ENCODE results near the gene PLXNA1.

DNA sequence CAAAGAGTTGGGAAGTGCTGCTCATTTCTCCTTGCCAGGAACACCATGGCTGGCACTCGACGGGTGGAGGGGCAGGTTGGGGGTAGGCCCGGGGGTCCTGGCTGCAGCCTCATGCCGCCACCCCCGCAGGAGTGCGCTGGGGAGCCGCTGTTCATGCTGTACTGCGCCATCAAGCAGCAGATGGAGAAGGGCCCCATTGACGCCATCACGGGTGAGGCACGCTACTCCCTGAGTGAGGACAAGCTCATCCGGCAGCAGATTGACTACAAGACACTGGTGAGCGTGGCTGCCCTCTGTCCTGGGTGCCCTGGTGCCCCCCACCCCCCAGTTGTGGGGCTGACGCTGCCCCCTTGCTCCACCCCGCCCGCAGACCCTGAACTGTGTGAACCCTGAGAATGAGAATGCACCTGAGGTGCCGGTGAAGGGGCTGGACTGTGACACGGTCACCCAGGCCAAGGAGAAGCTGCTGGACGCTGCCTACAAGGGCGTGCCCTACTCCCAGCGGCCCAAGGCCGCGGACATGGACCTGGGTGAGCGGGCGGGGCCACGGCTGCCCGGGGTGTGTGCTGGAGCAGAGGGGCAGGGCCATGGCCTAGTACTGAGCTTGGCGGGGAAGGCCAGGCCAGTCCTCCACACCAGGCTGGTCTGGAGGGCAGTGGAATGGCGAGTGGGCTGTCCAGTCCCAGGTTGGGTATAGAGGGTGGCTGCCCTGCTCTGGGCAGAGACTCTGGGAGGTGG lies 45.1 kb downstream of the PLXNA1 start:
- TF ChIP-seq, protein P1, sequence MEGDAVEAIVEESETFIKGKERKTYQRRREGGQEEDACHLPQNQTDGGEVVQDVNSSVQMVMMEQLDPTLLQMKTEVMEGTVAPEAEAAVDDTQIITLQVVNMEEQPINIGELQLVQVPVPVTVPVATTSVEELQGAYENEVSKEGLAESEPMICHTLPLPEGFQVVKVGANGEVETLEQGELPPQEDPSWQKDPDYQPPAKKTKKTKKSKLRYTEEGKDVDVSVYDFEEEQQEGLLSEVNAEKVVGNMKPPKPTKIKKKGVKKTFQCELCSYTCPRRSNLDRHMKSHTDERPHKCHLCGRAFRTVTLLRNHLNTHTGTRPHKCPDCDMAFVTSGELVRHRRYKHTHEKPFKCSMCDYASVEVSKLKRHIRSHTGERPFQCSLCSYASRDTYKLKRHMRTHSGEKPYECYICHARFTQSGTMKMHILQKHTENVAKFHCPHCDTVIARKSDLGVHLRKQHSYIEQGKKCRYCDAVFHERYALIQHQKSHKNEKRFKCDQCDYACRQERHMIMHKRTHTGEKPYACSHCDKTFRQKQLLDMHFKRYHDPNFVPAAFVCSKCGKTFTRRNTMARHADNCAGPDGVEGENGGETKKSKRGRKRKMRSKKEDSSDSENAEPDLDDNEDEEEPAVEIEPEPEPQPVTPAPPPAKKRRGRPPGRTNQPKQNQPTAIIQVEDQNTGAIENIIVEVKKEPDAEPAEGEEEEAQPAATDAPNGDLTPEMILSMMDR (IDR thresholded peaks at IDR 0.05 in 2 of 3, conservative IDR thresholded peaks at IDR 0.05 in 1 of 3; ENCODE audit: control insufficient read depth in 2 of 3, extremely low read depth in 1 of 3, insufficient read depth in 1 of 3, low read depth in 3 of 3, low read length in 3 of 3), result no peak
- no peak for TF ChIP-seq CEBPB (IDR thresholded peaks at IDR 0.05; ENCODE audit: borderline replicate concordance in 1 of 2, low read depth in 2 of 2, low read length in 2 of 2)
- TF ChIP-seq, protein P2, sequence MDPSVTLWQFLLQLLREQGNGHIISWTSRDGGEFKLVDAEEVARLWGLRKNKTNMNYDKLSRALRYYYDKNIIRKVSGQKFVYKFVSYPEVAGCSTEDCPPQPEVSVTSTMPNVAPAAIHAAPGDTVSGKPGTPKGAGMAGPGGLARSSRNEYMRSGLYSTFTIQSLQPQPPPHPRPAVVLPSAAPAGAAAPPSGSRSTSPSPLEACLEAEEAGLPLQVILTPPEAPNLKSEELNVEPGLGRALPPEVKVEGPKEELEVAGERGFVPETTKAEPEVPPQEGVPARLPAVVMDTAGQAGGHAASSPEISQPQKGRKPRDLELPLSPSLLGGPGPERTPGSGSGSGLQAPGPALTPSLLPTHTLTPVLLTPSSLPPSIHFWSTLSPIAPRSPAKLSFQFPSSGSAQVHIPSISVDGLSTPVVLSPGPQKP (IDR thresholded peaks at IDR 0.05; ENCODE audit: low read depth, low read length), result no peak
- TF ChIP-seq TARDBP (IDR thresholded peaks at IDR 0.05; ENCODE audit: borderline replicate concordance), result no peak
